Measurements from ENCODE around the gene MFAP2.
"Not testable (repeated sequence)": the region's sequence is repeated elsewhere in the genome, so short reads cannot be mapped to it uniquely, and the experiment has no call there.

MFAP2 gene

DNA sequence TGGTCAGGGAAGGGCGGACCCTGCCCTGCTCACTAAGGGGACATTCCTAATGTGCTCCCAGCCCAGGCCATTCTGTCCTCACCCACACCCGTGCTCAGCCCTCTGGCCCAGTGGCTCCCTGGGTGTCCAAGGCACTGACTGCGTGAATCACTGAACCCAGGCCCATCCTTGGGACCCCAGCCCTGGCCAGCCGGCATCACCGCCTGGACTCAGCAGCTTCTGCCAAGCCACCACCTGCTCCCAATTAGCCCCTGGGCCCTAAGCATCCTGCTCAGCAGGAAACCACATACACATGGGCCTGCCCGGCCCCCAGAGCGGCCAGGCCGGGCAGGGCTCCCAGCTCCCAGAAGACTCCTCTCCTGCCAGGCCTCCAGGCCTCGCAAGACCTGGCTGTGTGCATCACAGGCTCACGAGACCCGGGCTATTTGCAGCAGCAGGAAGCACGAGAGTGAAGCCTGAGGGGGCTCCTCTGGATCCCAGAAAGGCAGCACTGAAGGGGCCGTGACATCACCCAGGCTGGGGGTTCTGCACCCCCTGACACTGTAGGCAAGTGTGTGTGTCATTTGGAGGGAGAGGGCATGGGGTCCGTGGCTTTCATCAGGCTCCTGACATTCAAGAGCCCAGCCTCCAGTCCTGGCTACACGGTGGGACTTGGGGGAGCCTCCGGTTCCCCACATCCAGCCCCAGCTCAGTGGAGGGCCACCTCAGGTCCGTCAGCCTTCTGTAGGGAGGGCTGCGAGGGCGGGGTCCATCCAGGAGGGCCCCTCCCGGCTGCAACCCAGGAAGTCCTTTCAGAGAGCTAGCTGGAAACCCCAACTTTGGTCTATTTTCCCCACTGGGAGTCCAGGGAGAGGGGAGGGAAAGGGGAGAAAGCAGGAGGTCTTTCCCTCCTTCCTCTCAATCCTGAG is 1.6 kb downstream of the MFAP2 start:
- no peak for DNase-seq

DNA sequence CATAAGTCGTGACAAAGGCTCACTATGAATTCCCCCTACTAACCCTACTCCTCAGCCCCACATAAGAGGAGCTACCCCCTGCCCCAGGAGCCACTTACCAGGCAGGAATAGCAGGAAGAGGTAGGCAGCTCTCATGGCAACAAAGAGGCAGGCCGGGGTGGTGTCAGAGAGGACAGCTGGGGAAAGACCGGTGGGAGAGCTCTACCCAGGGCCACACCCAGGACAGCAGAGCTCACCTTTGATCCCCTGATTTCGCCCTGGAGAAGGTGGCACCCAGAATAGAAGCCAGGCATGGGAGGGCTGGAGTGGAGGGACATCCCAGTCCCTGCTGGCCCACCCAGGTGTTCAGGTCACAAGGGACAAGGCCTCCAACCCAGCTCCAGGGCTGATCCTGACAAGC is 2.3 kb downstream of the MFAP2 start:
- no peak for DNase-seq

DNA sequence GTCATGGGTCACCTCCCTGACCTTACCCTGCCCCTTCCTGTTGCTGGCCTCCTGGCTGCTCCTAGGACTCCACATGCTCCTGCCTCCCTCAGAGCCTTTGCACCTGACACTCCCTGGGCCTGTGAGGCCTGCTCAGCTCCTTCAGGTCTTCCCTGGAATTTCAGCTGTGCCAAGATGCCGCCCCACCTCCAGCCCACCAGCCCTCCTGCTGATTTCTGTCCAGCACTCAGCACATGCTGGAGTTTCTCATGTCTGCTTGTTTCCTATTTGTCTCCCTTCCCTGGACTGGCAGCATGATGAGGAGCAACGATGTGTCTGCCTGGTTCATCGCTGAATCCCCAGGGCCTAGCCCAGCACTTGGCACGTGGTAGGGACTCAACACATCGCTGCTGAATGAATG is 3.0 kb downstream of the MFAP2 start:
- no peak for DNase-seq

DNA sequence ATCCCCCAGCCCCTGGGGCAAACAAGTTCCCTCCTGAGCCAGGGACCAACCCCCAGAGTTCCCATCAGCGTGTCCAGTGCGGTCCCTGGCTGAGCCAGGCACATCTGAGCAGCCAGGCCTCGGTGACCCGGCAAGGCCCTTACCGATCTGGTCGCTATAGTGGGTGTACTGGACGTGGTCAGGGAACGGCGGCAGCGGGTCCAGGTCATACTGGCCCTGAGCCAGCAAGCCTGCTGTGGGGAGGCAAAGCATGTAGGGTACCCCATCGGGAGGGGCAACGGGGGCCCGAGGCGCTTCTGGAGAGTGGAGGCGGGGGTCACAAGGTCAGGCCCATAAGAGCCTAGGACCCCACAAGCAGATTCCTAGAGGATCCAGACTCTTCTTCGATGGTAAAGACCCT is 3.5 kb downstream of the MFAP2 start:
- no peak for DNase-seq

DNA sequence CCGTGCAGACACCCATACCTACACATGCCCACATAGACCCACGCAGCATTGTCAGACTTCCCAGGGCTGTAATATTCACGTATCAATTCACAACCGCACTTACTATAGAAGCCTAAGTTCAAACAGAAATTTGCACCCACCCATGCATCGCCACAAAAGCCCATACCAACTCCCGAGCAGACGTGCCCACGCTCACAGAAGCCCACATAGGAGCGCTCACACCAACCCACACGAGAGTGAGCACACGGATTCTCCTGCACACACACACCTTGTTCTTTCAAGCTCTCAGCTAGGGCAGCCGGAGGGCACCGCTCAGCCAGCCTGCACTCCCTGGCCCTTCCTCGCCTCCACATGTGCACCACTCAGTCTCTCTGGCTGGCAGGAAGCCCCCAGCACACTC is 4.6 kb downstream of the MFAP2 start:
- DNase-seq = no peak

DNA sequence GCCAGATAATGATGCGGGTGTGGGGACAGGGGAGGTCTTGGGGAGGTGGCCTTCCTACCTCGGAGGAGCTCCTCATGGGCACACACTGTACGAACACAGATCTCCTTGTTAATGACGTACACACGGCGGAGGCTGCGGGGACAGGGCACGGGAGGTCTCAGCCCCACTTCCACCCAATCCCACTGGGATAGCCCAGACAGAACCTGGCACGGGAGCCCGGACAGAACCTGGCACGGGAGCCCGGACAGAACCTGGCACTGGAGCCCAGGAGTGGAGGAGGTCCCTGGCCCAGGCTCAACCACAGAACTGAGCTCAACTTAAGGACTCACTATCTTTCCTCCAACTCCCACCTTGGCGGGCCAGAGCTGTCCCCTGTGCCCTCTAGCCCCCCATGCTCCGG is 5.2 kb downstream of the MFAP2 start:
- no peak for DNase-seq

DNA sequence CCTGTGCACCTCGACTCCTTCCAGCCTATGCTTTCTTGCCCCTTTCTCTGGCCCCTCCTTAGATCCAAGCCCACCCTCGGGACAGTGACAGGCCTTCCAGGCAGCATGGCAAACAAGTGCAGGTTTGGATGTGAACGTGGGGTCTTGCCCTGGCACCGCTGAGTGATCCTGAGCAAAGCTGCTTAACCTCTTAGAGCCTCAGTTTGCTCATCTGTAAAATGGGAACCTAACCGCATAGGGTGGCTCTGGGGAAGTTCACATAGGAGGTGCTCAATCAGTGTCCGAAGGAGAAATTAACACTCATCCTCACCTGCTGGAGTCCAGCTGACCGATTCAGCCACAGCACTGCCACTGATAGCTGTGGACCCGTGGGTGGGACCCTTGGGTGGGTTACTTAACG is 7.2 kb downstream of the MFAP2 start:
- no peak for DNase-seq

DNA sequence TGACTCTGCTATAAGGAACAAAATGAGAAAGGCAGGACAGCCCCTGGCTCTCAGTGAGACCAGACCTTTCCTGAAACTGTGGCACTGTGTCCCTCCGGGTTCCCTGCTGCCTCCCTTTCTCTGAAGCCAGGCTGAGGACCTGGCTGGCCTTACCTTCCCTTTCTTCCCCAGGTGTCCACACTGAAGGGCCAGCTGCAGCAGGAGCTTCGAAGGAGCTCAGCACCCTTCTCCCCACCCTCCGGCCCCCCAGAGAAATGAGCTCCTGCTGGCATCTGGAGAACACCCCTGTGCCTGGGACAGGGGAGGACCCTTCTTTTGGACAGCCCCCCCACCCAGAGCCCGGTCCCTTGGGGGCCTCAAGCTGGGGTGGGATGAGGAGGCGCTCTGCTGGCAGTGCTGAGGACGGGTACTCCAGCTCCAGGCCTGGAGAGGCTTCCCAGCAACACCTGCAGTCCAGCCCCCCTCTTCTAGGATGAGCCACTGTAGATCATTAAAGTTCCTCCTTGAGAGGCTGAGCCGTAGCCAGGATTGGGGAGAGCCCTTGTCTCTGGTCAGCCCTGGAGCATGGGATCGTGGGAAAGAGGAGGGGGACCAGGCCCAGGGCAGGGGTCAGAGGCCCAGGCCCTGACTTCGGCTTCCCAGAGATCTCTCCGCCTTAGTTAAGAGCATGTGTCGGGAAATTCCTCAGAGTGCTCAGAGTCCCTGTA is 8.1 kb downstream of the MFAP2 start:
- no peak for DNase-seq

DNA sequence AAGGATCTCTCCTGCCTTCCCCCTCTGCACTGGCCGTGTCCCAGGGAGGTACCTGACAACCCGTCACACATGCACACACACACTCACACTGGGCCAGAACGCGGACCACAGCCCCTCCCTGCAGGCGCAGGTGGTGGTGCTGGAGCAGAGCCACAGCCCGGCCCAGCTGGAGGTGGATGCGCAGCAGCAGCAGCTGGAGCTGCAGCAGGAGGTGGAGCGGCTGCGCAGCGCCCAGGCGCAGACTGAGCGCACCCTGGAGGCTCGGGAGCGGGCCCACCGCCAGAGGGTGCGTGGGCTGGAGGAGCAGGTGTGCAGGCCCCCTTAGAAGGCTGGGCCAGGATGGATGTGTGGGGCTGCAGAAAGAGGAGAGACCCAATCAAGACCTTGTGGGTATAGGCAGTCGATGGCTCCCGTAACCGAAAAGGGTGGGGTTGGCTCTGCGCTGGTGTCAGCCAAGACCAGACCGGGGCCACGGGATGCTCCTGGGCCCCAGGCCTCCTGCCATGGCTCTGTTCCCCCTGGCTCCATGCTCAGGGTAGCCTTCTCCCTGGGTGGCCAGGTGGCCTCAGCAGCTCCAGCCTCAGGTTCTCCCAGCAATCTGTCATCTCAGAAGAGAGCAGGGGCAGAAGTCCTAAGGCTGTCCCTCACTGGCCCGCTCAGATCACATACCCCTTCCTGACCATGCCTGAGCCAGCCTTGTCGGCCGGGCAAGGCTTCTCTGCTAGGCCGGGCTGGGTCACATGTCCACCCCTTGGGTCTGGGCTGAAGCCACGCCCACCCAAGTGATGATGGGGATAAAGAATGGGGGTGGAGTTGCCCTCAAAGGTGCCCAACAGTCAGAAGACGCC is 8.9 kb downstream of the MFAP2 start:
- peak; percentile 61 for DNase-seq

DNA sequence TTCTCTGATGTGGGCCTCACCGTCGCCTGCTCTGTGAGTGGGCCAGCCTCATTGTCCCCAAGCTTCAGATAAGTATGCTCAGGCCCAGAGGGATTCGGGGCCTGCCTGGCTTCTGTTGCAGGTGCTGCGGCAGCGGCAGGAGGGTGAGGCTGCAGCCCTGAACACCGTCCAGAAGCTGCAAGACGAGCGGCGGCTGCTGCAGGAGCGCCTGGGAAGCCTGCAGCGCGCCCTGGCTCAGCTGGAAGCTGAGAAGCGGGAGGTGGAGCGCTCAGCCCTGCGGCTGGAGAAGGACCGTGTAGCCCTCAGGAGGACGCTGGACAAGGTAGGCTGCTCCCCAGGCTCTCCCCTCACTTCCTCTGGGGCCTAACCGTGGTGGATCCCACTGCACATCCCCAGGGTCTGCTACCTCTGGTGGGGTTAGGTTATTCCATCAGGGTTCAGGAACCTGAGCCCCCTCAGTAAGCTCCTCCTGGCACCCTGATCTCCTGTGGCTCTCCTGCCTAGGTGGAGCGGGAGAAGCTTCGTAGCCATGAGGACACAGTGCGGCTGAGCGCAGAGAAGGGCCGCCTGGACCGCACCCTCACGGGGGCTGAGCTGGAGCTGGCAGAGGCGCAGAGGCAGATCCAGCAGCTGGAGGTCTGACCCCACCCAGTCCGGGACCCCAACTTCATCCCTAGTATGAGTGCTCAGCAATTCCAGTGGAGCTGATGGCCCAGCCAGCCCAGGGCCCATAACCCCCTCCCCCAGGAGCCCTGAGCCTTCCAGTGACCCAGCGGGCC is 10.1 kb downstream of the MFAP2 start:
- DNase-seq = no peak

DNA sequence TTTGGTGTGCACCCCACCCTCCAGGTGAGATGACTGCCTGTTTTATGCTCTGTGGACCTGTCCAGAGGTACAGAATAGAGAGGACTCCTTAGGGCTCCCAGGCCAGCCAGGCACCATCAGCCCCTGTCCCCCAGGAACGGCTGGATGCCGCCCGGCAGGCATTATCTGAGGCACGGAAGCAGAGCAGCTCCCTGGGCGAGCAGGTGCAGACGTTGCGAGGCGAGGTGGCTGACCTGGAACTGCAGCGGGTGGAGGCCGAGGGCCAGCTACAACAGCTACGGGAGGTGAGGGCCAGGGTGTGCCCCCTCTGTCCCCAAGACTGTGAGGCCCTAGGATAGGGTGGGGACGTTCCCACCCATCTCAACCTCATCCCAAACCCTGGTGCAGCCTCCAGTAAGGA is 10.8 kb downstream of the MFAP2 start:
- DNase-seq = no peak

DNA sequence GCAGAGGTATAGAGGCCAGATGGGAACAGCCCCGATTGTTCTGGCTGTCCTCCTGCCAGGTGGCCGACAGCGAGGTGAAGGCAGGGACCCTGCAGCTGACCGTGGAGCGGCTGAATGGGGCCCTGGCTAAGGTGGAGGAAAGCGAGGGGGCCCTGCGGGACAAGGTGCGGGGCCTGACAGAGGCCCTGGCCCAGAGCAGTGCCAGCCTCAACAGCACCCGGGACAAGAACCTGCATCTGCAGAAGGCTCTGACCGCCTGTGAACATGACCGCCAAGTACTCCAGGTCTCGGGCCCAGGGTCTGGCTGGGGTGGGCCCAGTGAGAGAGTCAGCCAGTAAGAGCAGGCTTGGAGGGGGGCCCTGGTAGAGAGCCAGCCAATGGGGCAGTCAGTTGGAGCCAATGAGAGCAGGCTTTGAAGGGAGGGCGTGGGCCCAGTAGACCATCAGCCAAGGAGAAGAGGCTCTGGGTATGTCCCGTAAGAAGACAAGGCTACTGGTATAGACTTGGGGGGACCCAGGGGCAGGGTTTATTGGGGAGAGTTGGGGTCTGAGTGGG is 11.3 kb downstream of the MFAP2 start:
- no peak for DNase-seq

DNA sequence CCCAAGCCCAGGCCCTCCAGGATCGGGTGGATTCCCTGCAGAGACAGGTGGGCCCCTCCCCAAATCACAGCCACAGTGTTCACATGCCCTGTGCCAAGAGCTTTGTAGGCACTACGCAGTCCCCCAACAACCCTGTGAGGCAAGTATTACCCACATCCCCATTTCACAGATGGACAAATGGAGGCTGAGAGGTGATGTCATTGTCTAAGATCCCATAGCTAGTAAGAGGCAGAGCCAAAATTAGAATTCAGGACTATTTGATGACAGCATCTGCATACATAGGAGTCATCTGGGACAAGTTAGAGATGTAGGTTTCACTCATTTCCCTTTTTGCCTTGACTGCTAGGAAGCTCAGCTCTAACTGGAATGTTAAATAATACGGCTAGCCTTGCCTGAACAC is 12.0 kb downstream of the MFAP2 start:
- no peak for DNase-seq

DNA sequence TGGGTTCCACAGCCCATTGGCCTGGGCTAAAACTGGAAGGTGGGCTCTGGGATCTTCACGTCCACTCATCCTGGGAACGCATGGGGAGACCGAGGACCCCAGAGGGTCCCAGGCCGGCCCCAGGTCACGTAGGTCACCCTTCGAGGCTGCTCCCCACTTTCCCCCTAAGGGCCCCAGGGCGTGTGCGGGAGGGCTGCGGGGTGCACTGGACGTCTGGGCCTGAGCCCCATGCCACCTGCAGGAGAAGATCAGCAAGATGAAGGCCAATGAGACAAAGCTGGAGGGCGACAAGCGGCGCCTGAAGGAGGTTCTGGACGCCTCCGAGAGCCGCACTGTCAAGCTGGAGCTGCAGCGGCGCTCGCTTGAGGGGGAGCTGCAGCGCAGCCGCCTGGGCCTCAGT is 12.5 kb downstream of the MFAP2 start:
- DNase-seq = no peak

DNA sequence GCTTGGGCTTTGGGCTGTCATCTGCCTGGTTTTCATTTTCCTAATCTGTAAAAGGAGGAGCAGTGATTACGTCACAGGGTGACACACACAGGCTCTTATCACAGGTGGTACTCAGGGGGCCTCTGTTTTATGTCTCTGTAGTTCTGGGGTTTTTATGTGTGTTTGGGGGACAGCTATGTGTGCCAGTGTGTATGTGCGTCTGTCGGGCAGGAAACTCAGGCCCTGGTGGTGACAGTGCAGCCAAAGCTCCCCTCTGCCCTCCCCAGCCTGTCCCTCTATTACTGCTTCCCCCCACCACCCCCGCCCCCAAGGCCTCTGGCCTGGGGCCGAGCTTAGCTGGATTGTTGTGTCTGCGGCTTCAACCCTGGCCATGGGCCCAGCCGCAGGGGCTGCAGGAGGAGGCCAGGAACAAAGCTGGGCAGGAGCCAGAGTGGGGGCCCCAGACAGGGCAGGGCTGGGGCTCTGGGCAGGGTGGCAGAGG is 13.3 kb downstream of the MFAP2 start:
- DNase-seq = no peak

DNA sequence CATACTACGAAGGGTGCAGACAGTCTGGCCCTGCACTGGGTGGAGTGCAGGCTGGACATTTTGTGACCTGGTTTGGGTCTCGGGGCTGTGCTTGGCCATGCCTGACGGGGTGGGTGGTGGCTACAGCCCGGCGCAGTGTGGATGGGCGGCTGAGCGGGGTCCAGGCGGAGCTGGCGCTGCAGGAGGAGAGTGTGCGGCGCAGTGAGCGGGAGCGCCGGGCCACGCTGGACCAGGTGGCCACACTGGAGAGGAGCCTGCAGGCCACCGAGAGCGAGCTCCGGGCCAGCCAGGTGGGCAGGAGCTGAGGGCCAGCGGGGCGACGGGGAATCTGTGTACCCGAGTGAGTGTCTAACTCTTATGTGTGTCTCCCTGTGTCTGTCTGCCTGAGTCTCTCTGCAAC is 14.1 kb downstream of the MFAP2 start:
- DNase-seq = no peak

DNA sequence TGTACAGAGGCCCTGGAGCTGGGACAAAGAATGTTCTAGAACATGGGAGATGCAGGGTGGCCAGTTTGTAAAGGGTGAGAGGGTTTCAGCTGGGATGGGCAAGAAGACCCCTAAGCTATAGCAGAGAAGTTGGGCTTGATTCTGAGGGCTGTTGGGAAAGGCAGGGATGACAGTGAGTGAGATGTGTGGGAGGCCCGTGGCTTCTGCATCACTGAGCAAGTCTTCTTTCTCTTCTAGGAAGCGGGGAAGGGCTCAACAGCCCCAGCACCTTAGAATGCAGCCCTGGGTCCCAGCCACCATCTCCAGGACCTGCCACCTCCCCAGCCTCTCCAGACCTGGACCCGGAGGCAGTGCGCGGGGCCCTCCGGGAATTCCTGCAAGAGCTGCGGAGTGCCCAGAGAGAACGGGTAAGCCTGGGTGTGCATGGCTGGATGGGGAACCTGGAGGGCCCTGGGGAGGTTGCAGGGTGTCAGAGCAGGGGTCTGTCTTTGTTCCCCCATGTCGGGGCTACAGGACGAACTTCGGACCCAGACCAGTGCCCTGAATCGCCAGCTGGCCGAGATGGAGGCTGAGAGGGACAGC is 14.8 kb downstream of the MFAP2 start:
- DNase-seq = no peak

DNA sequence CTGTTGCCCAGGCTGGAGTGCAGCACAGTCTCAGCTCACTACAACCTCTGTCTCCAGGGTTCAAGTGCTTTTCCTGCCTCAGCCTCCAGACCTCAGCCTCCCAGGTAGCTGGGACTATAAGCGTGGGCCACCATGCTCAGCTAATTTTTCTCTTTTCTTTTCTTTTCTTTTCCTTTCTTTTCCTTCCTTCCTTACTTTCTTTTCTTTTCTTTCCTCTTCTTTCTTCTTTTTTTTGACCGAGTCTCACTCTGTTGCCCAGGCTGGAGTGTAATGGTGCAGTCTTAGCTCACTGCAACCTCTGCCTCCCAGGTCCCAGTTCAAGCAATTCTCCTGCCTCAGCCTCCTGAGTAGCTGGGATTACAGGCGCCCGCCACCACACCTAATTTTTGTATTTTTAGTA is 16.3 kb downstream of the MFAP2 start:
- DNase-seq = not testable (repeated sequence)

DNA sequence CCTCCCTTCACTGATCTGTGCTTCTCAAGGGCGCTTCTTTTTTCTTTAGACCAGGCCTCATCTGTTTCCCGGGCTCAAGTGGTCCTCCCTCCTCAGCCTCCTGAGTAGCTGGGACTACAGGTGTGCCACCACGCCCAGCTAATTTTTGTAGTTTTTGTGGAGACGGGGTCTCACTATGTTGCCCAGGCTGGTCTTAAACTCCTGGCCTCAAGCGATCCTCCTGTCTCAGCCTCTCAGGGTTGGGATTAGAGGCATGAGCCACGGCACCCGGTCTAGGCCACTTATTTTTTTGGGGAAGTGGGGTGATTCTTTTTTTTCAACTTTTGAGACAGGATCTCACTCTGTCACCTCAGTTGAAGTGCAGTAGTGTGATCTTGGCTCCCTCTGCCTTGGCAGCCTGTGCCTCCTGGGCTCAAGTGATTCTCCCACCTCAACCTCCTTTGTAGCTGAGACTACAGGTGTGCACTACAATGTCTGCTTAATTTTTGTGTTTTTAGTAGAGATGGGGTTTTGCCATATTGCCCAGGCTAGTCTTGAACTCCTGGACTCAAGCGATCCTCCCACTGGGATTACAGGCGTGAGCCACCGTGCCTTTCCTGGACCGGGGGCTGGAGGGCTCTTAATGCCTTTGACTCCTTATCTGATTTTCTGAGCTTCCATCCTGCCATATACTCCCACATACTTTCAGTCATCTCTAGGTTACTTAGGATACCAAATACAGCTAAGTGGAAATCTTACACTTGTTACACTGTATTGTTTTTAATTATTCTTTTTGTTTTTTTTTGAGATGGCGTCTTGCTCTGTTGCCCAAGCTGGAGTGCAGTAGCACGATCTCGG is 18.9 kb downstream of the MFAP2 start:
- no peak for DNase-seq

DNA sequence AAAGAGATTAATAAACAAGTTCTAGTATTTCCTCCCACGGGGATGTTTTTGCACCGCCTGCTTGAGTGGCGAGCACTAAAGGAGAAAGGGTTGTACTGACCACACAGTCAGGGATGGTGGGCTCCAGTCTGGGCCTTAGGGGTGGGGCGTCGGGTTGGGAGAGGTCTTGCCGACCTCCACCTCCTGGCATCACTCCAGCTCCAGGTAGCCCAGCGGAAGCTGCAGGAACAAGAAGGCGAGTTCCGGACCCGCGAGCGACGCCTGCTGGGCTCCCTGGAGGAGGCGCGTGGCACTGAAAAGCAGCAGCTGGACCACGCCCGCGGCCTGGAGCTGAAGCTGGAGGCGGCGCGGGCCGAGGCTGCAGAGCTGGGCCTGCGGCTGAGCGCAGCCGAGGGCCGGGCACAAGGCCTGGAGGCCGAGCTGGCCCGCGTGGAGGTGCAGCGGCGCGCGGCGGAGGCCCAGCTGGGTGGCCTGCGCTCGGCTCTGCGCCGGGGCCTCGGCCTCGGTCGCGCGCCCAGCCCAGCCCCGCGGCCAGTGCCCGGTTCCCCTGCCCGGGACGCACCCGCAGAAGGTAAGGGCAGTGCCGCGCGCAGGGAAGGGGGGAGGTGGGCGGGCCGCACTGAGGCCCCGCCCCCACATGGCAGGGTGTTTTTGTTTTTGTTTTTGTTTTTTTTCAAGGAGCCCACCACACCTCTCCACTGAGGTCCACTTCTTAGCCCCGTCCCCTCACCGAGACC is 19.7 kb downstream of the MFAP2 start:
- DNase-seq = peak; percentile 69
